ENCODE measurements around the gene CRX. TPM values are rescaled to one million over a fixed set of nuclear protein-coding genes. Genes with fewer than 3 reads are reported as not detected.

The CRX gene
- total and polyA plus RNA-seq, 2 of the 13 experiments (the other 11 are each of a cell fraction or from before 2014, with no cell fraction given) = not detected

GRCh38 chr19:47836038-47836437 lies 14.3 kb downstream of the CRX start:
- Histone ChIP-seq H3K9ac (ENCODE audit: insufficient read depth, low read depth, low read length) (no peak overlapping the region), H2AFZ (ENCODE audit: low read length) (no peak overlapping the region), H3K4me3 (replicated peaks in 1 of 3; ENCODE audit: insufficient read depth in 1 of 3, low read depth in 2 of 3, low read length in 3 of 3) (no peak overlapping the region), H3K9me3 (ENCODE audit: low read length) (no peaks in the 10 kb centered on the region), H3K36me3 (replicated peaks in 1 of 2; ENCODE audit: control insufficient read depth in 1 of 2, insufficient read depth in 2 of 2, low read length in 2 of 2) (no peaks in the 10 kb centered on the region), H3K4me1 (ENCODE audit: insufficient read depth, low read length) (no peaks in the 10 kb centered on the region; the same call in 1 of the 2 replicates), H3K79me2 (ENCODE audit: insufficient read depth, low read length) (no peaks in the 10 kb centered on the region), H4K20me1 (ENCODE audit: insufficient read depth, low read length) (no peaks in the 10 kb centered on the region), H3K27me3 (ENCODE audit: control insufficient read depth in 1 of 2, insufficient read depth in 2 of 2, low read length in 2 of 2) (peaks cover 0 to 7% of the 10 kb centered on the region in 2 experiments; a peak in 1 of 5 replicates), H3K27ac (ENCODE audit: extremely low read length, insufficient read depth, low read length) (no peak overlapping the region), H3K4me2 (ENCODE audit: low read depth, low read length) (no peak overlapping the region)
- POLR2A ChIA-PET = no interaction called here
- FAIRE-seq = no peak
- WGBS (ENCODE audit: low lambda C conversion rate) = 42% methylated on average over 7 of the region's 8 CpGs
- CTCF ChIA-PET (ENCODE audit: low intra/inter-chr PET ratio, low total read pairs) = no interaction called here
- BruUV-seq (replicated peaks) = no TSS peak
- intact Hi-C loops (cut with micrococcal nuclease; ENCODE audit: unreplicated experiment) (no loop called here), in situ Hi-C loops (cut with HindIII; ENCODE audit: extremely low pct_ligation_motif_present, low pct_unique_long_range_greater_than_20kb) (no loop called here)
- TF ChIP-seq MNT (IDR thresholded peaks at IDR 0.05) (no peak), LBX2 (CRISPR knock-in tag; IDR thresholded peaks at IDR 0.05; ENCODE audit: borderline replicate concordance) (no peak), ZNF10 (CRISPR knock-in tag; IDR thresholded peaks at IDR 0.05; ENCODE audit: borderline replicate concordance, low read depth) (no peak), CREB1 (IDR thresholded peaks at IDR 0.05) (no peak), CREB1 (CRISPR knock-in tag; IDR thresholded peaks at IDR 0.05) (no peak), ZNF326 (CRISPR knock-in tag; IDR thresholded peaks at IDR 0.05; ENCODE audit: borderline replicate concordance) (no peak), BRF2 (CRISPR knock-in tag; IDR thresholded peaks at IDR 0.05) (no peak), ZSCAN21 (CRISPR knock-in tag; IDR thresholded peaks at IDR 0.05; ENCODE audit: borderline replicate concordance) (no peak), SMARCE1 (IDR thresholded peaks at IDR 0.05; ENCODE audit: borderline replicate concordance) (no peak), ZNF790 (CRISPR knock-in tag; IDR thresholded peaks at IDR 0.05; ENCODE audit: borderline replicate concordance) (no peak), ZNF274 (CRISPR knock-in tag; IDR thresholded peaks at IDR 0.05) (no peak), TRIM24 (CRISPR knock-in tag; IDR thresholded peaks at IDR 0.05) (no peak), SAFB2 (CRISPR knock-in tag; IDR thresholded peaks at IDR 0.05; ENCODE audit: borderline replicate concordance, low read depth) (no peak), ZNF143 (CRISPR knock-in tag; IDR thresholded peaks at IDR 0.05) (no peak)
- TF ChIP-seq, protein P1, sequence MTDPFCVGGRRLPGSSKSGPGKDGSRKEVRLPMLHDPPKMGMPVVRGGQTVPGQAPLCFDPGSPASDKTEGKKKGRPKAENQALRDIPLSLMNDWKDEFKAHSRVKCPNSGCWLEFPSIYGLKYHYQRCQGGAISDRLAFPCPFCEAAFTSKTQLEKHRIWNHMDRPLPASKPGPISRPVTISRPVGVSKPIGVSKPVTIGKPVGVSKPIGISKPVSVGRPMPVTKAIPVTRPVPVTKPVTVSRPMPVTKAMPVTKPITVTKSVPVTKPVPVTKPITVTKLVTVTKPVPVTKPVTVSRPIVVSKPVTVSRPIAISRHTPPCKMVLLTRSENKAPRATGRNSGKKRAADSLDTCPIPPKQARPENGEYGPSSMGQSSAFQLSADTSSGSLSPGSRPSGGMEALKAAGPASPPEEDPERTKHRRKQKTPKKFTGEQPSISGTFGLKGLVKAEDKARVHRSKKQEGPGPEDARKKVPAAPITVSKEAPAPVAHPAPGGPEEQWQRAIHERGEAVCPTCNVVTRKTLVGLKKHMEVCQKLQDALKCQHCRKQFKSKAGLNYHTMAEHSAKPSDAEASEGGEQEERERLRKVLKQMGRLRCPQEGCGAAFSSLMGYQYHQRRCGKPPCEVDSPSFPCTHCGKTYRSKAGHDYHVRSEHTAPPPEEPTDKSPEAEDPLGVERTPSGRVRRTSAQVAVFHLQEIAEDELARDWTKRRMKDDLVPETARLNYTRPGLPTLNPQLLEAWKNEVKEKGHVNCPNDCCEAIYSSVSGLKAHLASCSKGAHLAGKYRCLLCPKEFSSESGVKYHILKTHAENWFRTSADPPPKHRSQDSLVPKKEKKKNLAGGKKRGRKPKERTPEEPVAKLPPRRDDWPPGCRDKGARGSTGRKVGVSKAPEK (CRISPR knock-in tag; IDR thresholded peaks at IDR 0.05; ENCODE audit: borderline replicate concordance) = no peak
- DNase-seq (ENCODE audit: low spot score) = no peak
- ATAC-seq = no peak

Measured in HepG2 (cell line).